ENCODE data around the gene BNC2.

Gene BNC2

GRCh38 chr9:16627521-16627920, 242.9 kb downstream of the BNC2 start:
- DNase-seq (ENCODE audit: low read depth), result no peak

GRCh38 chr9:16626577-16627130, 243.8 kb downstream of the BNC2 start:
- no peak for DNase-seq (ENCODE audit: low read depth)

GRCh38 chr9:16625811-16626210, 244.7 kb downstream of the BNC2 start:
- DNase-seq (ENCODE audit: low read depth), result no peak

- no peak for DNase-seq (ENCODE audit: low read depth)
These were observed 245.3 kb downstream of the BNC2 start for GRCh38 chr9:16625161-16625631.

DNA sequence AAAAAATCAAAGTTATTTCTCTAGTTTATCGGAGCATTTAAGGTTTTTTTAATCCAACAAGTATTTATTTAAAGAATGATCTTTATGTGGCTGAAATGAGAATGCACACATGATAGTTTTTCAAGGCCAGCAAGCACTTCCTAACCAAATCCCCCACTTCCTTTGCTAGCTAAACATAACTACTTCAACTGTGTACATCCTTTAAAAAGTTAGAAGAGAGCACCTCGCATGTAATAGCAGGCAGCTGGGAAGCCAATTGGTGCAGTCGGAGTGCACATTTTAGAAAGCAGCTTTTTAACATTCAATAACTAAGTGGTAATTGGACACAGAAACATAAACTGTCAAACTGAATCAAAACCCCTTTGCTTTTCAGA, 245.7 kb downstream of the BNC2 start:
- DNase-seq (ENCODE audit: low read depth), result no peak

GRCh38 chr9:16623989-16624743, 246.3 kb downstream of the BNC2 start:
- DNase-seq (ENCODE audit: low read depth), result no peak

DNA sequence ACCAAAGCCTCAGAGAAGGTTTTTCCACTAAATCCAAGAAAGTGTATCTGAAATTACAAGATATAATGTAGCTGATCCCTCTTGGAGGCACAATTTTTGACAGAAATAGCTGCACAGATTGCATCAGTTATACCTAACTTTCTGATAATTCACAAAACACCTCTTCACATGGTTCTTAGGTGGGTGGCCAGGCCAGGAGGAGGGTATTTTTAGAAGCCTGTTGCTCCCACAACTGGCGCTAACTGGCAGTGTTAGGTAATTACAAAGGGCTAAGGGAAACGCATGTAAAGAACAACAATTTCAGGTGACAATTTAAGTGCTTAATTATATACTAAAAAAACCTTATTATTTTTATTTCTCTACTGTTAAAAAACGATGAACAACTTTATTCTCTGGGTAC, 247.9 kb downstream of the BNC2 start:
- DNase-seq (ENCODE audit: low read depth), result no peak

- DNase-seq (ENCODE audit: low read depth), result no peak
These were observed 250.5 kb downstream of the BNC2 start for GRCh38 chr9:16619914-16620520.

DNA sequence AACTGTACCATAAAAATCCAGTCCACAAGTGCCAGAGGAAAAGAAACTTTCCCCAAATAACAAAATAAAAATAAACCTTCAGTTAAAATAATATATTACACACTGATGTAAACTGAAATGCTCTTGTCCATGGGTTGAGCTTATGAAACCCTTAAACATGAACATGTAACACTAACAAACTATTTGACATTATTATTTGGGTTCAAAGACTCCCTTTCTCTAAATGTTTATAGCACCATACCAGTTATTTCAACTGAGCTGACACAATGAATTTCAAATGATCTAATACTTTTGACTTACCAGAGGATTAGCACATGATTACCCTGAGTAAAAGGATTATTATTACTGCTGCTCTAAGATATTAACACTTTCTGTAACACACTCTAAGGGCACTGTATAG, 251.1 kb downstream of the BNC2 start:
- no peak for DNase-seq (ENCODE audit: low read depth)

- DNase-seq (ENCODE audit: low read depth), result no peak
These were observed 251.9 kb downstream of the BNC2 start for GRCh38 chr9:16618524-16618923.

DNA sequence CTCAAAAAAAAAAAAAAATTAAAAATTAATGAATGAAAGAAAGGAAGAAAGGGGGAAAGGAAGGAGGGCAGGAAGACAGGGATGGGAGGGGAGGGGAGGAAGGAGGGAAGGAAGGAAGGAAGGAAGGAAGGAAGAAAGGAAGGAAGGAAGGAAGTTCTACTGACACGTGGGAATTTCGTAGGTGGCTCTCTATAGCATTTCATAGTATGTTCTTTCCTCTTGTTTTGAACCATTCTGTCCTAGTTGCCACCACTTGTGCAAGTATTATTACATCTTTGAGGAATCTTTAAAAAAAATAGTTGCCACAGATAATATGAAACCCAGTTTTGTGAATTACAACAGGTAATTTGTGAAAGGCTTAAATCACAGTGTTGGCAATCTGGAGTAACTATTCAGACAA, 253.8 kb downstream of the BNC2 start:
- DNase-seq (ENCODE audit: low read depth), result no peak

GRCh38 chr9:16615451-16615850, 255.0 kb downstream of the BNC2 start:
- no peak for DNase-seq (ENCODE audit: low read depth)

- DNase-seq (ENCODE audit: low read depth), result no peak
These were observed 256.9 kb downstream of the BNC2 start for GRCh38 chr9:16613605-16614004.

GRCh38 chr9:16613051-16613450, 257.4 kb downstream of the BNC2 start:
- no peak for DNase-seq (ENCODE audit: low read depth)

GRCh38 chr9:16612627-16613026, 257.8 kb downstream of the BNC2 start:
- no peak for DNase-seq (ENCODE audit: low read depth)

DNA sequence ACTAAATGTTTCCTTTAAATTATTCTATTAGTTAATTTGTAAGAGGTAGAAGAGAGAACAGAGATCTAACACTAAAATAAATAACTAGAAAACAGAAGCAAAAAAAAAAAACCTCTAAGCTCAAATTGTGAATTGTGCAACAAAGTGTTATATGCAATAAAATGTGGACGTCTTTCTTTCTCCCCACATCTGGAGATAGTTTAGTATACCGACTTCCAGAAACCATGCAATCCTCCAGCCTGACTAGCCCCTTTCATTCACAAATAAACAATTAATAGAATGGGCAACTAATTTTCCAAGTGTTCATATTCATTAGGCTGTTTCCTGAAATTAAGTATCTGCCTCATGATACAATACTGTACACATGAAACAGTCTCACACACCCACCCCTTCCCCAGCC, 258.5 kb downstream of the BNC2 start:
- DNase-seq (ENCODE audit: low read depth), result no peak

DNA sequence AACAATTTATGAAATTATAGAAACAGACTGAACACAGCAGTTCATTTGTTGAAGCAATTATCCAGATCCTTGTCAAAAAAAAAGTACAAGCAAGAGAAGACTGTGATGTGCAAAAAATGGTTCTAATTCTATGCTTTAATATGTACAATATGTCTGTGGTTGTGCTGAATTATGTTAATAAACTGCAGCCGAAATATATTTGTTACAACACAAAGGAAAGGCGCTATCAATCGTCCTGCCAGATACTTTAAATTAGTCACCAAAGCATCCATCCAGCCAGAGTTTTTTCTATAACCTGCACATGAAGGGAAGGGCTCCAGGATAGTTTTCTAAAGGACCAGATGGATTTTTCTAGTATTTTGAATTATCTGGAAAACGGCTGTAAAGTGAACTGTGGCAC, 259.5 kb downstream of the BNC2 start:
- no peak for DNase-seq (ENCODE audit: low read depth)

- DNase-seq (ENCODE audit: low read depth), result no peak
These were observed 259.9 kb downstream of the BNC2 start for GRCh38 chr9:16610538-16610937.

DNA sequence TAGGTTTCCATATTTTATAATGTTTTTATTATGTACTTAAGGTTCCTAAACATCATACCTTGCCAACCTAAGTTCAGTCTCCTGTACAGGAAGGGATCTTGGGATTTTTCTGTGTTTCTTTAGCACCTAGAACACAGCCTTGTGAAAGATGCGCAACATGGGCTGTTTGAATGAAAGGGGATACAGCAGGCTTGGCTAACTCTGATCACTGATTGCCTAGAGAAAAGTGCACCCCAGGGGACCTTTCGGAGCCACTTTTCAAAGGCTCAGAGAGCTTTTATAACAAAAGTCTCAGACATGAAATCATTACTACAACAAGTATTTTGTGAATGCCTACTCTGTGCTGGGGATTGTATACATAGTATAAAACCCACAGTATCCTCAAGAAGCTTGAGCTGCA, 261.6 kb downstream of the BNC2 start:
- DNase-seq (ENCODE audit: low read depth), result no peak

DNA sequence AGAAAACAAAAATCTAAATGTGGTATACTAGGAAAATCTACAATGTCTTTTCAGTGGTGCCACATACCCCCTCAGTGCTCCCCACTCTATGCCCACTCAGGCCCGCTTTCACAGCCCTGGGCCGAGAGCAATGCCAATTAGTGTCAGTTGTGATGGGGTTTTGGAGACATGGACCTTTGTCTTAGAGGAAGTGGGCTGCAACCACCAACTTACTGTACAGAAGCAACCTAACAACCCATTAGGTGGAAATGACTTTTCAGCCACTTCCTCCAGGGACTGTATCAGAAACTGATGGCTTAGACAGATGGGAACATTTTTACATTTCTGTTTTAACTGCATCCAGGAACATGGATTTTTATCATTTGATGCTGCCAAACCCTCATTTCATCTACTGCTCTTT, 268.0 kb downstream of the BNC2 start:
- DNase-seq (ENCODE audit: low read depth), result no peak

DNA sequence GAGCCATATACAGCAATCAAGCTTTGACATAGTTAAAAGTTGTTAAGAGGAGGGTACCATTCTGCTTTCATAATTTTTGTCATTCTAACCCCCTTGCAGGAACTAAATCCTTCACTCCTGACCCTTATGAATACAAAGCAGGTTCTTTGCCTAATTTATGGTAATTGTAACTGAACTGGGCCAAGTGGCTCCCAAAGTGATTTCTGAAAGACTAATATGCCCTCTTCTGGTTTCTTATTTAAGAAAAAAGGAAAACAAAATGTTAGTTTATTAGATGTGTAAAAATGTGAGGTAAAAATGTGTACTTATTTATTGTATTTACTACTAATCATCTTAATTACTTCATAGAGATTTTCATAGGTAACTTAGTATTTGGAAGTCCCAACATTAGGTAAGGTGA, 268.5 kb downstream of the BNC2 start:
- no peak for DNase-seq (ENCODE audit: low read depth)

DNA sequence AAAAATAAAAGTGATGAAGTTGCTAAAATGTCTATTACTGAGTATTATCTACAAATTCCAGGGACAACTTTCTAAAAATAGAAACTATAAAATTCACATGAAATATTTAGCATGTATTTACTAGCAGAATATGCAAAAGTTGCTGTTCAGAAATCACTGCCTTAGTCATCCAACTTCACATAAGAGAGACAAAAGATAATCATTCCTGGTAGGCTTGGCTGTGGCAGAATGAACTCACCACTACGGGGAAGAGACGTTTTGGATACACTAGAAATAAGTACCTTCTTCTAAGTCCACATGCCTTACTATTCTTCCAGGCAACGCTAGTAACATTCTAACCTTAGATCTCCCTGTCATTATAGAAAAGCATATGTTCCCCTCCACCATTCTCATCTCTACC, 272.2 kb downstream of the BNC2 start:
- DNase-seq (ENCODE audit: low read depth), result no peak

DNA sequence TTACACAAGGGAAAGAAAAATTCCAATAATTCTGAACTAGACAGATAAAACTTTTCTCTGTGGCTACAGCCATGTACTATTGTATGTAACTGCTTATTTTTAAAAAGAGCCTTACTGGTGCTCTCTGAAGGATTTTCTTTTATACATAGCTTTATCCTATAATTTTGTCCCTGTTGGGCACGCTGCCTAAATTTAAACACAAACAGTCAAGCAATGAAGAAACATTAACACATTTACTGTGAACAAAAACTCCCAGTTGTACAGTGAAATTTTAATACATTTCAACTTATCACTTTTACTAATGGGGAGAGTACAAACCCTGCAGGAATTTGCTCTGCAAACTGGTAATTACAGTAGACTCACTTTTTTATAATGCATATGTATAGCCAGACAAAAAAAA, 273.3 kb downstream of the BNC2 start:
- DNase-seq (ENCODE audit: low read depth), result no peak

DNA sequence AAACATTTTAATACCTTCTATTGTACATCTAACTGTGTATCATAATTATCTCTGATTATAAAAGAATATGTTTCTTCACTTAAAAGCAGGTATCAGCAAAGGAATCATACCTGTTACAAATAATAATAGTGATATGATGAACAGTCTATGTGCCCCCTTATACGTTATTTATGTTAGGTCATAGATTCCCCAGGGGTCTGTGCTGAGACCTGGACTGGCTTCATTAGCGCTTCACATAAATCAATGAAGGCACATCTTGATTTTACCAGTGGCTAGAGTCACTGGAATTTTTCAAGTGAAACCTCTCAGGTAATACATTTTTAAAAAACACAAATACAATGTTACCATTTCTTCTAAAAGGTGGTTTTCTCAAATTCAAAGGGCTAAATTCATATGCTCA, 275.2 kb downstream of the BNC2 start:
- no peak for DNase-seq (ENCODE audit: low read depth)

Measured in stimulated activated CD8-positive, alpha-beta memory T cell treated with anti-CD3 and anti-CD28 coated beads, Interleukin-15, amount 100 ng/mL, for 1 hour (primary cell).